SKM-1 (cell line): Measurements from ENCODE around the gene KCMF1.

Experiments
- DNase-seq: peaks from one replicate; lab custom pipeline; 2025; ENCODE audit not compliant: unreplicated experiment; lab: John Stamatoyannopoulos, UW

Gene KCMF1

GRCh38 chr2:84956334-84957297, 14.3 kb upstream of the KCMF1 start:
- DNase-seq = no peak

- no peak for DNase-seq
Measured at GRCh38 chr2:84957771-84958134, 13.2 kb upstream of the KCMF1 start.

- no peak for DNase-seq
Measured at GRCh38 chr2:84958135-84959059, 12.6 kb upstream of the KCMF1 start.

GRCh38 chr2:84959095-84959565, 11.8 kb upstream of the KCMF1 start:
- no peak for DNase-seq

- DNase-seq = no peak
Measured at GRCh38 chr2:84959566-84960506, 11.1 kb upstream of the KCMF1 start.

- DNase-seq = no peak
Measured at GRCh38 chr2:84962917-84963316, 8.0 kb upstream of the KCMF1 start.

- DNase-seq = no peak
Measured at GRCh38 chr2:84963323-84963691, 7.7 kb upstream of the KCMF1 start.

GRCh38 chr2:84963692-84964405, 7.1 kb upstream of the KCMF1 start:
- DNase-seq = peak; percentile 74

- DNase-seq = no peak
Measured at GRCh38 chr2:84964406-84965191, 6.4 kb upstream of the KCMF1 start.

- no peak for DNase-seq
Measured at GRCh38 chr2:84965192-84965516, 5.8 kb upstream of the KCMF1 start.

GRCh38 chr2:84965827-84966226, 5.1 kb upstream of the KCMF1 start:
- DNase-seq = no peak

- no peak for DNase-seq
Measured at GRCh38 chr2:84966731-84967130, 4.2 kb upstream of the KCMF1 start.

GRCh38 chr2:84969511-84970209, 1.3 kb upstream of the KCMF1 start:
- DNase-seq = no peak

GRCh38 chr2:84970210-84970867, 622 bp upstream of the KCMF1 start:
- no peak for DNase-seq

- DNase-seq = no peak
Measured at GRCh38 chr2:84971510-84972206, 697 bp downstream of the KCMF1 start.

- DNase-seq = no peak
Measured at GRCh38 chr2:84972207-84972783, 1.3 kb downstream of the KCMF1 start.

GRCh38 chr2:84972932-84973331, 2.0 kb downstream of the KCMF1 start:
- DNase-seq = no peak
